ENCODE results near the gene ME3.

DNA sequence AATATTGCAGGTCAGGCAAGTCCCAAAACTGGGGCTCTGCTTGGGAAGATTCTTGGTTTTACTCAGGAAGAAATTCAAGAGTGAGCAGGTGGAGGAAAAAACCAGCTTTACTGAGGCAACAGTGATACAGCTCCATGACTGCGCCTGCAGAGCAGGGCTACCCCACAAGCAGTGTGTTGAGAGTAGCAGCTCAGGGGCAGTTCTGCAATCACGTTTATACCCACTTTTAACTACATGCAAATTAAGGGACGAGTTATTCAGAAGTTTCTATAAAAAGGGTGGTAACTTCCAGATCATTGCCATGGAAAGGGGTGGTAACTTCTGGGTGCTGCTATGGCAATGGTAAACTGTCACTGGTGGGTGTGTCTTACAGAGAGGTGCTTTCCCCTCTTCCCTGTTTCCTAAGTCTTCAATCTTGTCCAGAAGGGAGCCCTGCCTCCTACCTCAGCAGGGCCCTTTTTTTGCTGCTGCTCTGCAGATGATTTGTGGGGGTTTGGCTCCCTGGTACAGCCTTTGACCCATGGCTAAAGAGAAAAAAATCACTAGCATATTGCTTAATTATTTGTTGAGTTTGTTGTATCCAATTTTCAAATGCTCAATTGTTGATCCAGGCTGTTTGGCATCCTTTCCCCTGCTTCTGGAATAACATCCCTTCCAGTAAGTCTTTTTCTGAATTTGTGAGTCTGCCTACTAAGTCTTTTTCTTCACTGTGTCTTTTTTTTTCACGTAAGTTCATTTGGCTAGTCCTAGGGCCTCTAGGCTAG lies 30.0 kb upstream of the ME3 start:
- TF ChIP-seq CTCF (IDR thresholded peaks at IDR 0.05): no peak
- TF ChIP-seq, protein P1, sequence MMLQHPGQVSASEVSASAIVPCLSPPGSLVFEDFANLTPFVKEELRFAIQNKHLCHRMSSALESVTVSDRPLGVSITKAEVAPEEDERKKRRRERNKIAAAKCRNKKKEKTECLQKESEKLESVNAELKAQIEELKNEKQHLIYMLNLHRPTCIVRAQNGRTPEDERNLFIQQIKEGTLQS (CRISPR knock-in tag; conservative IDR thresholded peaks at IDR 0.05): no peak
- TF ChIP-seq CREM (CRISPR knock-in tag; IDR thresholded peaks at IDR 0.05): no peak
- TF ChIP-seq NFYB (CRISPR knock-in tag; conservative IDR thresholded peaks at IDR 0.05; ENCODE audit: low read depth): no peak
- no peak for TF ChIP-seq SMAD3 (CRISPR knock-in tag; IDR thresholded peaks at IDR 0.05; ENCODE audit: borderline replicate concordance)
- no peak for TF ChIP-seq FOXJ3 (CRISPR knock-in tag; IDR thresholded peaks at IDR 0.05; ENCODE audit: borderline replicate concordance)
- TF ChIP-seq, protein P2, sequence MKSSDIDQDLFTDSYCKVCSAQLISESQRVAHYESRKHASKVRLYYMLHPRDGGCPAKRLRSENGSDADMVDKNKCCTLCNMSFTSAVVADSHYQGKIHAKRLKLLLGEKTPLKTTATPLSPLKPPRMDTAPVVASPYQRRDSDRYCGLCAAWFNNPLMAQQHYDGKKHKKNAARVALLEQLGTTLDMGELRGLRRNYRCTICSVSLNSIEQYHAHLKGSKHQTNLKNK (CRISPR knock-in tag; IDR thresholded peaks at IDR 0.05): no peak
- TF ChIP-seq ZNF138 (CRISPR knock-in tag; conservative IDR thresholded peaks at IDR 0.05): no peak
- TF ChIP-seq ZNF121 (CRISPR knock-in tag; IDR thresholded peaks at IDR 0.05): no peak
- no peak for TF ChIP-seq SP1 (CRISPR knock-in tag; conservative IDR thresholded peaks at IDR 0.05)
- no peak for TF ChIP-seq ATF2 (CRISPR knock-in tag; IDR thresholded peaks at IDR 0.05; ENCODE audit: borderline replicate concordance, low read depth)
- TF ChIP-seq, protein P3, sequence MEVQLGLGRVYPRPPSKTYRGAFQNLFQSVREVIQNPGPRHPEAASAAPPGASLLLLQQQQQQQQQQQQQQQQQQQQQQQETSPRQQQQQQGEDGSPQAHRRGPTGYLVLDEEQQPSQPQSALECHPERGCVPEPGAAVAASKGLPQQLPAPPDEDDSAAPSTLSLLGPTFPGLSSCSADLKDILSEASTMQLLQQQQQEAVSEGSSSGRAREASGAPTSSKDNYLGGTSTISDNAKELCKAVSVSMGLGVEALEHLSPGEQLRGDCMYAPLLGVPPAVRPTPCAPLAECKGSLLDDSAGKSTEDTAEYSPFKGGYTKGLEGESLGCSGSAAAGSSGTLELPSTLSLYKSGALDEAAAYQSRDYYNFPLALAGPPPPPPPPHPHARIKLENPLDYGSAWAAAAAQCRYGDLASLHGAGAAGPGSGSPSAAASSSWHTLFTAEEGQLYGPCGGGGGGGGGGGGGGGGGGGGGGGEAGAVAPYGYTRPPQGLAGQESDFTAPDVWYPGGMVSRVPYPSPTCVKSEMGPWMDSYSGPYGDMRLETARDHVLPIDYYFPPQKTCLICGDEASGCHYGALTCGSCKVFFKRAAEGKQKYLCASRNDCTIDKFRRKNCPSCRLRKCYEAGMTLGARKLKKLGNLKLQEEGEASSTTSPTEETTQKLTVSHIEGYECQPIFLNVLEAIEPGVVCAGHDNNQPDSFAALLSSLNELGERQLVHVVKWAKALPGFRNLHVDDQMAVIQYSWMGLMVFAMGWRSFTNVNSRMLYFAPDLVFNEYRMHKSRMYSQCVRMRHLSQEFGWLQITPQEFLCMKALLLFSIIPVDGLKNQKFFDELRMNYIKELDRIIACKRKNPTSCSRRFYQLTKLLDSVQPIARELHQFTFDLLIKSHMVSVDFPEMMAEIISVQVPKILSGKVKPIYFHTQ (CRISPR knock-in tag; IDR thresholded peaks at IDR 0.05): no peak
- TF ChIP-seq, protein P4, sequence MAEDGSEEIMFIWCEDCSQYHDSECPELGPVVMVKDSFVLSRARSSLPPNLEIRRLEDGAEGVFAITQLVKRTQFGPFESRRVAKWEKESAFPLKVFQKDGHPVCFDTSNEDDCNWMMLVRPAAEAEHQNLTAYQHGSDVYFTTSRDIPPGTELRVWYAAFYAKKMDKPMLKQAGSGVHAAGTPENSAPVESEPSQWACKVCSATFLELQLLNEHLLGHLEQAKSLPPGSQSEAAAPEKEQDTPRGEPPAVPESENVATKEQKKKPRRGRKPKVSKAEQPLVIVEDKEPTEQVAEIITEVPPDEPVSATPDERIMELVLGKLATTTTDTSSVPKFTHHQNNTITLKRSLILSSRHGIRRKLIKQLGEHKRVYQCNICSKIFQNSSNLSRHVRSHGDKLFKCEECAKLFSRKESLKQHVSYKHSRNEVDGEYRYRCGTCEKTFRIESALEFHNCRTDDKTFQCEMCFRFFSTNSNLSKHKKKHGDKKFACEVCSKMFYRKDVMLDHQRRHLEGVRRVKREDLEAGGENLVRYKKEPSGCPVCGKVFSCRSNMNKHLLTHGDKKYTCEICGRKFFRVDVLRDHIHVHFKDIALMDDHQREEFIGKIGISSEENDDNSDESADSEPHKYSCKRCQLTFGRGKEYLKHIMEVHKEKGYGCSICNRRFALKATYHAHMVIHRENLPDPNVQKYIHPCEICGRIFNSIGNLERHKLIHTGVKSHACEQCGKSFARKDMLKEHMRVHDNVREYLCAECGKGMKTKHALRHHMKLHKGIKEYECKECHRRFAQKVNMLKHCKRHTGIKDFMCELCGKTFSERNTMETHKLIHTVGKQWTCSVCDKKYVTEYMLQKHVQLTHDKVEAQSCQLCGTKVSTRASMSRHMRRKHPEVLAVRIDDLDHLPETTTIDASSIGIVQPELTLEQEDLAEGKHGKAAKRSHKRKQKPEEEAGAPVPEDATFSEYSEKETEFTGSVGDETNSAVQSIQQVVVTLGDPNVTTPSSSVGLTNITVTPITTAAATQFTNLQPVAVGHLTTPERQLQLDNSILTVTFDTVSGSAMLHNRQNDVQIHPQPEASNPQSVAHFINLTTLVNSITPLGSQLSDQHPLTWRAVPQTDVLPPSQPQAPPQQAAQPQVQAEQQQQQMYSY (CRISPR knock-in tag; IDR thresholded peaks at IDR 0.05): no peak
